Measurements from ENCODE around the gene COMMD8. TPM values are rescaled to one million over a fixed set of nuclear protein-coding genes. Genes with fewer than 3 reads are reported as not detected.

Gene COMMD8
- total RNA-seq, 1 experiment from 2014 or later, result 13.5 TPM

DNA sequence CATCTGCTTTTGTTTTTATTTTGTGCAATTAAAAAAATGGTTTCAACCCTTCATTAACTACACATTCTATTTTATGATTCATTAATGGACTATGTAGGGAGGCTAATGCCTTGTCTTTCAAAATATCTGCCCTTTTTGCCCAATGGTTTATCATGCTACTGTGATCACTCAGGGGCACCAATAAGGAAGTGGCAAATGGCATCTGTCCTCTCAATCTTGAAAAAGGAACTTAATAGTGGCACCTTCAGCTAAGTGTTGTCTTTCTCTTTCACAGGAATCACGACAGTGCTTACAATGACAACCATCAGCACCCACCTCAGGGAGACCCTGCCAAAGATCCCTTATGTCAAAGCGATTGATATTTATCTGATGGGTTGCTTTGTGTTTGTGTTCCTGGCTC lies 57.1 kb downstream of the COMMD8 start:
- H3K27me3 Mint-ChIP-seq (ENCODE audit: unreplicated experiment), result peaks cover 17% of the 10 kb centered on the region
- H3K9me3 Mint-ChIP-seq (ENCODE audit: low read depth, unreplicated experiment), result no peaks in the 10 kb centered on the region
- H3K4me3 Mint-ChIP-seq (ENCODE audit: low read depth, unreplicated experiment), result no peak overlapping the region
- no peak for DNase-seq
- intact Hi-C loops (cut with micrococcal nuclease; ENCODE audit: unreplicated experiment), result no loop called here
- CTCF ChIA-PET, result no interaction called here
- no TSS peak for BruUV-seq (replicated peaks)
- H3K27ac Mint-ChIP-seq (ENCODE audit: unreplicated experiment), result no peak overlapping the region
- no peaks in the 10 kb centered on the region for H3K4me1 Mint-ChIP-seq (ENCODE audit: low read depth, unreplicated experiment)
- H3K36me3 Mint-ChIP-seq (ENCODE audit: insufficient read depth, unreplicated experiment), result no peaks in the 10 kb centered on the region
- TF ChIP-seq, protein P1, sequence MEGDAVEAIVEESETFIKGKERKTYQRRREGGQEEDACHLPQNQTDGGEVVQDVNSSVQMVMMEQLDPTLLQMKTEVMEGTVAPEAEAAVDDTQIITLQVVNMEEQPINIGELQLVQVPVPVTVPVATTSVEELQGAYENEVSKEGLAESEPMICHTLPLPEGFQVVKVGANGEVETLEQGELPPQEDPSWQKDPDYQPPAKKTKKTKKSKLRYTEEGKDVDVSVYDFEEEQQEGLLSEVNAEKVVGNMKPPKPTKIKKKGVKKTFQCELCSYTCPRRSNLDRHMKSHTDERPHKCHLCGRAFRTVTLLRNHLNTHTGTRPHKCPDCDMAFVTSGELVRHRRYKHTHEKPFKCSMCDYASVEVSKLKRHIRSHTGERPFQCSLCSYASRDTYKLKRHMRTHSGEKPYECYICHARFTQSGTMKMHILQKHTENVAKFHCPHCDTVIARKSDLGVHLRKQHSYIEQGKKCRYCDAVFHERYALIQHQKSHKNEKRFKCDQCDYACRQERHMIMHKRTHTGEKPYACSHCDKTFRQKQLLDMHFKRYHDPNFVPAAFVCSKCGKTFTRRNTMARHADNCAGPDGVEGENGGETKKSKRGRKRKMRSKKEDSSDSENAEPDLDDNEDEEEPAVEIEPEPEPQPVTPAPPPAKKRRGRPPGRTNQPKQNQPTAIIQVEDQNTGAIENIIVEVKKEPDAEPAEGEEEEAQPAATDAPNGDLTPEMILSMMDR (IDR thresholded peaks at IDR 0.05; ENCODE audit: unreplicated experiment), result no peak

Other genes starting within 250 kb of the COMMD8 start
- 11.0 and 13.8 TPM in 2 replicates for gene ATP10D, start 21.6 kb upstream of the COMMD8 start, total RNA-seq (2022)